Right lobe of liver (tissue), 4 donors: ENCODE measurements around the gene ZMAT5.

Experiments
- POLR2A ChIP-seq: fragments of 450-650 bp; IDR thresholded peaks from one replicate; pipeline ENCODE4 v1.6.1; 2017; ENCODE audit warnings: antibody characterized with exemption, mild to moderate bottlenecking
- TF ChIP-seq, protein P1 (sequence below), 4 donors: fragments of 200-600 bp in 3 of 4; fragments of 450-650 bp in 1 of 4; IDR thresholded peaks; one replicate each; pipeline versions ENCODE4 v1.5.1 to v1.8.0; 2016 to 2022; ENCODE audit warnings: antibody characterized with exemption in 4 of 4, mild to moderate bottlenecking in 2 of 4
- donor health status: DM: no; HTN: no; CAD: no.
- donor health status: DM: no; HTN: no; CAD: no.
- donor health status: DM: no; HTN: yes; CAD: no.

DNA sequence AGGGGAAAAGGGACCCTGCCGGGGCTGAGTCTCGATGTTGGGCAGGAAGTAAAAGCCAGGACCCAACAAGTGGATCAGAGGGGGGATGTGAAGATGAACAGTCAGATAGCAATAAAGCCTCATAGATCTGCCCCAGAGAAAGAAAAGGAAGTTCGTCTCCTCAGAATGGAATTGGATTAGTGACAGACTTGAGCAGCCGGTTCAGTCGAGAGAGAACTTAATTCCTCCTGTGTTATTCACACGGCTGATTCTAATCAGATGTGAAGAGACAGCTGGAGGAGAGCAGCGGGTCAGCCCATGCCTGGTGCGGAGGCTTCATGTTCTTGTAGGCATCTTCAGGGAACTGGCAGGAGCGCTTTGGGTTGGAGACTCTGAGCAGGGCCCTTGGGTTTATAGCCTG is 76.3 kb downstream of the ZMAT5 start:
- TF ChIP-seq, protein P1, sequence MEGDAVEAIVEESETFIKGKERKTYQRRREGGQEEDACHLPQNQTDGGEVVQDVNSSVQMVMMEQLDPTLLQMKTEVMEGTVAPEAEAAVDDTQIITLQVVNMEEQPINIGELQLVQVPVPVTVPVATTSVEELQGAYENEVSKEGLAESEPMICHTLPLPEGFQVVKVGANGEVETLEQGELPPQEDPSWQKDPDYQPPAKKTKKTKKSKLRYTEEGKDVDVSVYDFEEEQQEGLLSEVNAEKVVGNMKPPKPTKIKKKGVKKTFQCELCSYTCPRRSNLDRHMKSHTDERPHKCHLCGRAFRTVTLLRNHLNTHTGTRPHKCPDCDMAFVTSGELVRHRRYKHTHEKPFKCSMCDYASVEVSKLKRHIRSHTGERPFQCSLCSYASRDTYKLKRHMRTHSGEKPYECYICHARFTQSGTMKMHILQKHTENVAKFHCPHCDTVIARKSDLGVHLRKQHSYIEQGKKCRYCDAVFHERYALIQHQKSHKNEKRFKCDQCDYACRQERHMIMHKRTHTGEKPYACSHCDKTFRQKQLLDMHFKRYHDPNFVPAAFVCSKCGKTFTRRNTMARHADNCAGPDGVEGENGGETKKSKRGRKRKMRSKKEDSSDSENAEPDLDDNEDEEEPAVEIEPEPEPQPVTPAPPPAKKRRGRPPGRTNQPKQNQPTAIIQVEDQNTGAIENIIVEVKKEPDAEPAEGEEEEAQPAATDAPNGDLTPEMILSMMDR (IDR thresholded peaks at IDR 0.05) = no peak
- no peak for TF ChIP-seq POLR2A
